Endothelial cell (in vitro differentiated cells): Measurements from ENCODE around the gene PARD3B. TPM values are rescaled to one million over a fixed set of nuclear protein-coding genes. Genes with fewer than 3 reads are reported as not detected.

Source experiments
- DNase-seq: peaks from one replicate; pipeline ENCODE4 v3.0.0; 2021; ENCODE audit warnings: low spot score
- H3K27ac Mint-ChIP-seq: one replicate; pipeline ENCODE4 v1.8.0; 2021; ENCODE audit warnings: mixed read lengths, inconsistent platforms; ENCODE audit not compliant: unreplicated experiment
- H3K27me3 Mint-ChIP-seq: one replicate; pipeline ENCODE4 v1.8.0; 2021; ENCODE audit warnings: mild to moderate bottlenecking, moderate library complexity, mixed read lengths, inconsistent platforms; ENCODE audit not compliant: unreplicated experiment
- H3K36me3 Mint-ChIP-seq: one replicate; pipeline ENCODE4 v1.8.0; 2021; ENCODE audit warnings: mild to moderate bottlenecking, low read depth, mixed read lengths, inconsistent platforms; ENCODE audit not compliant: unreplicated experiment
- H3K4me1 Mint-ChIP-seq: one replicate; pipeline ENCODE4 v1.8.0; 2021; ENCODE audit warnings: mild to moderate bottlenecking, mixed read lengths, inconsistent platforms; ENCODE audit not compliant: unreplicated experiment
- H3K4me3 Mint-ChIP-seq: one replicate; pipeline ENCODE4 v1.8.0; 2021; ENCODE audit warnings: mild to moderate bottlenecking, mixed read lengths, inconsistent platforms; ENCODE audit not compliant: unreplicated experiment
- H3K9me3 Mint-ChIP-seq: one replicate; pipeline ENCODE4 v1.8.0; 2021; ENCODE audit warnings: mixed read lengths, inconsistent platforms; ENCODE audit not compliant: unreplicated experiment
- total RNA-seq: library from RNA; stranded (reverse); fragmentation: NEBNext Ultra II Directional; extraction: Animal tissue kit (Norgen Biotek cat#: 25700); gene quantifications from one replicate; pipeline ENCODE4 v1.2.1, GENCODE V29; 2021; ENCODE audit not compliant: unreplicated experiment
- TF ChIP-seq, protein P1 (sequence below): fragments of 200-600 bp; sonication (generic); IDR thresholded peaks from one replicate; pipeline ENCODE4 v1.5.0; 2021; ENCODE audit warnings: antibody characterized with exemption; ENCODE audit not compliant: unreplicated experiment

The PARD3B gene
- total RNA-seq, 1 donor from 2014 or later, result 17.4 TPM

DNA sequence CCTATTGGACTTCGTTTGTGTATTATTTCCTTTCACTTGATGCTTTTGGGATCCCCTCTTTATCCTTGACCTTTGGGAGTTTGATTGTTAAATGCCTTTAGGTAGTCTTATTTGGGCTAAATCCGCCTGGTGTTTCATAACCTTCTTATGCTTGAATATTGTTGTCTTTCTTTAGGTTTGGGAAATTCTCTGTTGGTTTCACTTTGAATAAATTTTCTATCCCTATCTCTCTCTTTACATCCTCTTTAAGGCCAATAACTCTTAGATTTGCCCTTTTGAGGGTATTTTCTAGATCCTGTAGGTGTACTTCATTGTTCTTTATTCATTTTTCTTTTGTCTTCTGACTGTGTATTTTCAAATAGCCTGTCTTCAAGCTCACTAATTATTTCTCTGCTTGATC lies 354.7 kb downstream of the PARD3B start:
- no peak for DNase-seq
- H3K9me3 Mint-ChIP-seq, result no peaks in the 10 kb centered on the region
- no peaks in the 10 kb centered on the region for H3K4me1 Mint-ChIP-seq
- H3K36me3 Mint-ChIP-seq, result peaks cover 8% of the 10 kb centered on the region
- H3K27ac Mint-ChIP-seq, result no peak overlapping the region
- no peaks in the 10 kb centered on the region for H3K27me3 Mint-ChIP-seq
- TF ChIP-seq, protein P1, sequence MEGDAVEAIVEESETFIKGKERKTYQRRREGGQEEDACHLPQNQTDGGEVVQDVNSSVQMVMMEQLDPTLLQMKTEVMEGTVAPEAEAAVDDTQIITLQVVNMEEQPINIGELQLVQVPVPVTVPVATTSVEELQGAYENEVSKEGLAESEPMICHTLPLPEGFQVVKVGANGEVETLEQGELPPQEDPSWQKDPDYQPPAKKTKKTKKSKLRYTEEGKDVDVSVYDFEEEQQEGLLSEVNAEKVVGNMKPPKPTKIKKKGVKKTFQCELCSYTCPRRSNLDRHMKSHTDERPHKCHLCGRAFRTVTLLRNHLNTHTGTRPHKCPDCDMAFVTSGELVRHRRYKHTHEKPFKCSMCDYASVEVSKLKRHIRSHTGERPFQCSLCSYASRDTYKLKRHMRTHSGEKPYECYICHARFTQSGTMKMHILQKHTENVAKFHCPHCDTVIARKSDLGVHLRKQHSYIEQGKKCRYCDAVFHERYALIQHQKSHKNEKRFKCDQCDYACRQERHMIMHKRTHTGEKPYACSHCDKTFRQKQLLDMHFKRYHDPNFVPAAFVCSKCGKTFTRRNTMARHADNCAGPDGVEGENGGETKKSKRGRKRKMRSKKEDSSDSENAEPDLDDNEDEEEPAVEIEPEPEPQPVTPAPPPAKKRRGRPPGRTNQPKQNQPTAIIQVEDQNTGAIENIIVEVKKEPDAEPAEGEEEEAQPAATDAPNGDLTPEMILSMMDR, result no peak
- H3K4me3 Mint-ChIP-seq, result no peak overlapping the region

DNA sequence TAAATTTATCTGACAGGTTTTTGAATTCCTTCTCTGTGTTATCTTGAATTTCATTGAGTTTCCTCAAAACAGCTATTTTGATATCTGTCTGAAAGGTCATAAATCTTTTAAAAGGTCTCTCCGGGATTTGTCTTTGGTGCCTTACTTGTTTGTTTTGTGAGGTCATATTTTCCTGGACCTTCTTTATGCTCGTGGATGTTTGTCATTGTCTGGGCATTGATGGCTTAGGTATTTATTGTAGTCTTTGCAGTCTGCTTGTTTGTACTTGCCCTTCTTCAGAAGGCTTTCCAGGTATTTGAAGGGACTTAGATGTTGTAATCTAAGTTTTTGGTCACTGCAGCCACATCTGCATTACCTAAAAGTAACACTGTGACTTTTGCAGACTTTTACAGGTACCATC lies 355.2 kb downstream of the PARD3B start:
- no peaks in the 10 kb centered on the region for H3K27me3 Mint-ChIP-seq
- no peaks in the 10 kb centered on the region for H3K4me1 Mint-ChIP-seq
- no peaks in the 10 kb centered on the region for H3K9me3 Mint-ChIP-seq
- no peak for DNase-seq
- H3K36me3 Mint-ChIP-seq, result peaks cover 8% of the 10 kb centered on the region
- TF ChIP-seq, protein P1, result no peak
- H3K27ac Mint-ChIP-seq, result no peak overlapping the region
- H3K4me3 Mint-ChIP-seq, result no peak overlapping the region

DNA sequence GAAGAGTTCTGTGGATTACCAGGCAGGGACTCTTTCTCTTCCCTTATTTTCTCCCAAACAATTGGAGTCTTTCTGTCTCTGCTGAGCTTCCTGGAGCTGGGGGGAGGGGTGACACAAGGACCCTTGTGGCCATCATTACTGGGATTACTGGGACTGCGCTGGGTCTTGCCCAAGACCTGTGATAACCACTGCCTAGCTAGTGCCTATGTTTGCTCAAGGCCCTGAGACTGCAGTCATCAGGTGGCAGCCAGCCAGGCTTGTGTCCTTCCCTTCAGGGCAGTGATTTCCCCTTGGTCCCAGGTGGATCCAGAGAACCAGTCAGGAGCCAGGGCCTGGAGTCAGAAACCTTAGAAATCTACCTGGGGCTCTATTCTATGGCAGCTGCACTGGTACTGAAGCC lies 355.6 kb downstream of the PARD3B start:
- Mint-ChIP-seq H3K27me3 (no peaks in the 10 kb centered on the region), H3K9me3 (no peaks in the 10 kb centered on the region), H3K4me1 (no peaks in the 10 kb centered on the region), H3K27ac (no peak overlapping the region), H3K36me3 (peaks cover 8% of the 10 kb centered on the region), H3K4me3 (no peak overlapping the region)
- TF ChIP-seq, protein P1, result no peak
- no peak for DNase-seq

DNA sequence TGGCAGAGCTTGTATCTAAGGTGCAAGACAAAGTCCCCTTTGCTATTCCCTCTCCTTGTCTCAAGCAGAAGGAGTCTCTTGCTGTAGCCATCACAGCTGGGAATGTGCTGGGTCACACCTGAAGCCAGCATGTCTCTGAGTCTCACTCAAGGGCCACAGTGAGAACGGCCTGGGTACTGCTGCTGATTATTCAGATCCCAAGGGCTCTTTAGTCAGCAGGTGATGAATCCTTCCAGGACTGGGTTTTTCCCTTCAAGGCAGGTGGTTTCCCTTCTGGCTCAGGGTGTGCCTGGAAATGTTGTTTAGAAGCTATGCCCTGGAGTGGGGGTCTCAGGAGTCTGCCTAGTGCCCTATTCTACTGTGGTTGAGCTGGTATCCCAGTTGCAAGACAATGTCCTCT lies 356.3 kb downstream of the PARD3B start:
- Mint-ChIP-seq H3K9me3 (no peaks in the 10 kb centered on the region), H3K4me1 (no peaks in the 10 kb centered on the region), H3K4me3 (no peak overlapping the region), H3K27ac (no peak overlapping the region), H3K27me3 (no peaks in the 10 kb centered on the region), H3K36me3 (peaks cover 8% of the 10 kb centered on the region)
- DNase-seq, result no peak
- TF ChIP-seq, protein P1, result no peak

DNA sequence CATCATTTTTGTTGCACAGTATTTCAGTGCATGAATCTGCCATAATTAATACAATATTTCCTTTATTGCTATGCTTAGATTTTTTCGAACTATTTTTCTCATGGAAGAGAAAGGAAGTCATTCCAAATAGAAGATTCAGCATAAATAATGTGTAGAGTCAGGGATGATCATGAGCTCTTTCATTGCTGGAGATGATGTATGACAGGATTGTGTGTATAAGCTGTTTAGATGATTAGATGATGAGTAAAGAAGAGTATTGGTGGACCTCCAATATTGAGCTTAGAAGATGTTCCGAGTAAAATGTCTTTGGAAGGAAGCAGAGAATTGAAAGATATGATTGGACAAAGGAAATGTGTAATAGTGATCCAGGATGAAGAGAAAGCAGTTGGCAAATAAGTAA lies 364.5 kb downstream of the PARD3B start:
- DNase-seq, result no peak
- no peak overlapping the region for H3K27ac Mint-ChIP-seq
- no peaks in the 10 kb centered on the region for H3K27me3 Mint-ChIP-seq
- TF ChIP-seq, protein P1, result no peak
- peaks cover 3% of the 10 kb centered on the region for H3K36me3 Mint-ChIP-seq
- H3K4me1 Mint-ChIP-seq, result no peaks in the 10 kb centered on the region
- H3K4me3 Mint-ChIP-seq, result no peak overlapping the region
- H3K9me3 Mint-ChIP-seq, result no peaks in the 10 kb centered on the region
